Ishikawa (cell line): ENCODE data around the gene KCNQ1.

Source experiments
- CEBPB ChIP-seq: IDR thresholded peaks from 2 replicates; pipeline ENCODE4 v1.6.1; 2012
- CREB1 ChIP-seq: IDR thresholded peaks from 2 replicates; pipeline ENCODE4 v1.6.1; 2012; ENCODE audit warnings: low read depth
- EGR1 ChIP-seq: IDR thresholded peaks from 2 replicates; pipeline ENCODE4 v1.6.1; 2012
- EP300 ChIP-seq: IDR thresholded peaks from 2 replicates; pipeline ENCODE4 v1.6.1; 2012; ENCODE audit warnings: borderline replicate concordance
- FOXM1 ChIP-seq: IDR thresholded peaks from 2 replicates; pipeline ENCODE4 v1.6.1; 2012; ENCODE audit warnings: low read depth, borderline replicate concordance
- NFIC ChIP-seq: IDR thresholded peaks from 2 replicates; pipeline ENCODE4 v1.6.1; 2012
- RAD21 ChIP-seq: IDR thresholded peaks from 2 replicates; pipeline ENCODE4 v1.6.1; 2012; ENCODE audit warnings: low read depth
- TAF1 ChIP-seq: IDR thresholded peaks from 2 replicates; pipeline ENCODE4 v1.6.1; 2012; ENCODE audit warnings: low read depth, mild to moderate bottlenecking
- TCF12 ChIP-seq: IDR thresholded peaks from 2 replicates; pipeline ENCODE4 v1.6.1; 2012; ENCODE audit warnings: low read depth
- TEAD4 ChIP-seq: IDR thresholded peaks from 2 replicates; pipeline ENCODE4 v1.6.1; 2012
- YY1 ChIP-seq: IDR thresholded peaks from 2 replicates; pipeline ENCODE4 v1.6.1; 2012; ENCODE audit warnings: low read depth
- ZBTB7A ChIP-seq: IDR thresholded peaks from 2 replicates; pipeline ENCODE4 v1.6.1; 2012; ENCODE audit warnings: low read depth
- TF ChIP-seq, protein P1 (sequence below): IDR thresholded peaks from 2 replicates; pipeline ENCODE4 v1.6.1; 2012; ENCODE audit warnings: low read depth, mild to moderate bottlenecking
- TF ChIP-seq, protein P2 (sequence below): IDR thresholded peaks from 2 replicates; pipeline ENCODE4 v1.6.1; 2012
- TF ChIP-seq, protein P3 (sequence below): IDR thresholded peaks from 2 replicates; pipeline ENCODE4 v1.6.1; 2012

The KCNQ1 gene

DNA sequence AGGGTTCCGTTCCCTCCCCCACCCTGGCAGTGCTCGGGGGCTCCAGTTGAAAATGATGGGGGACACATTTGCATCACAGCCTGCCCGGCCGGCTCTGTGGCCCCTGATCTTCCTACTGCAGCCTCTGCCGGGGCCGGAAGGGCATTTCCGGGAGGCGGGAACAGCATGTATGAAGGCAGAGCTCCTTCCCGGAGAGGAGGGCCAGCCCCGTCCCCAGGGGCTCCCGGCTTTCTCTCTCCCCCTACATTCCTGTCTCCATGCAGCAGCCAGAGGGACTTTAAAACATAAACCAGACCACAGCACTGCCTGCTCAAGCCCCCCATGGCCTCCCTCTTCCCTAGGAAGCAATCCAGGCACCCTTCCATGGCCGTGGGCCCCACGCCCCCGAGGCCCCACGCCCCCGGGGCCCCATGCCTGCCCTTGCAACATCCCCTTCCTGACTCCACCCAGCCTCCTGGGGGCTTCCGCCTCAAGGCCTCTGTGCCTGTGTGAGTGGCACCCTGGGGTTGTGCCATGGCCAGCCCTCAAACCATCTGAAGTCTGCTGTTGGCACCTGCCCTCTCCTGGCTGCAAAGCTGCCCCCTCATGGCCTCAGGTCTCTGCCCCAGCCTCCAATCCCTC is 367.7 kb downstream of the KCNQ1 start:
- TF ChIP-seq FOXM1 = no peak

DNA sequence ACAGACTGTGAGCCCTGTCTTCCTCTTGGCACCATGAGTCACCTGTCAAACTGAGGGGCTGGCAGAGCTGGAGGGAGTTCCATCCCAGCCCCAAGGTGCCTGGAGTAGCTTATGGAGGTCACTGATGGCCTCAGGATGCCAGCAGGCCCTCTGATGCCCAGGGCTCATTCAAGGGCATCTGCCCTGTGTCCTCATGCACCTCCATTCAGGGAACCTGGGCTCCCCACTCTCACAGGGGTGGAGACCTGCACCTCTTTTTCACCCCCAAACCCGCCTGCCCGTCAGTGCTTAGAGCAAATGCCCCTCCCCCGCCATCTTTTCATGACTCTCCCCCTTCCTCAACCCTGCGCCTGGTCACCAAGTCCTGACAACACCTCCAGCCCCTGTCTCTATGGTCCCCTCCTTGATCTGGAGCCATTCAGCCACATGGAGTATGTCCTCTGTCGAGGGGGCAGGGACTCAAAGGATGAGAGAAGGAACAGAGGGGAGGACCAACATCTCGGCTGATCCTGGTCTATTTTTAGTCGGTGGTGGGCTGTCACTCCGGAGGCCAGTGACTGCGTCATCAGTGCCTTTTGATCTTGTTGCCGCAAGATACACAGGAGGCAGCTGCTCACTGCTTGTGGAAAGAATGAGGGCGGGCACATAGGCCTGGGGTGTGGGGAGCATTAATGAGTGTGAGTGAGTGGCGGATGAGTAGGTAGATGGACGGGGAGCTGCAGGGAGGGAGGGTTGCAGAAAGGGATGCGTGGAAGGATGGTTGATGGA is 368.5 kb downstream of the KCNQ1 start:
- TF ChIP-seq EGR1 (no peak), CREB1 (no peak), RAD21 (no peak), CEBPB (no peak), TCF12 (no peak), EP300 (no peak), YY1 (no peak), TAF1 (no peak), ZBTB7A (no peak), FOXM1 (no peak)
- TF ChIP-seq, protein P1, sequence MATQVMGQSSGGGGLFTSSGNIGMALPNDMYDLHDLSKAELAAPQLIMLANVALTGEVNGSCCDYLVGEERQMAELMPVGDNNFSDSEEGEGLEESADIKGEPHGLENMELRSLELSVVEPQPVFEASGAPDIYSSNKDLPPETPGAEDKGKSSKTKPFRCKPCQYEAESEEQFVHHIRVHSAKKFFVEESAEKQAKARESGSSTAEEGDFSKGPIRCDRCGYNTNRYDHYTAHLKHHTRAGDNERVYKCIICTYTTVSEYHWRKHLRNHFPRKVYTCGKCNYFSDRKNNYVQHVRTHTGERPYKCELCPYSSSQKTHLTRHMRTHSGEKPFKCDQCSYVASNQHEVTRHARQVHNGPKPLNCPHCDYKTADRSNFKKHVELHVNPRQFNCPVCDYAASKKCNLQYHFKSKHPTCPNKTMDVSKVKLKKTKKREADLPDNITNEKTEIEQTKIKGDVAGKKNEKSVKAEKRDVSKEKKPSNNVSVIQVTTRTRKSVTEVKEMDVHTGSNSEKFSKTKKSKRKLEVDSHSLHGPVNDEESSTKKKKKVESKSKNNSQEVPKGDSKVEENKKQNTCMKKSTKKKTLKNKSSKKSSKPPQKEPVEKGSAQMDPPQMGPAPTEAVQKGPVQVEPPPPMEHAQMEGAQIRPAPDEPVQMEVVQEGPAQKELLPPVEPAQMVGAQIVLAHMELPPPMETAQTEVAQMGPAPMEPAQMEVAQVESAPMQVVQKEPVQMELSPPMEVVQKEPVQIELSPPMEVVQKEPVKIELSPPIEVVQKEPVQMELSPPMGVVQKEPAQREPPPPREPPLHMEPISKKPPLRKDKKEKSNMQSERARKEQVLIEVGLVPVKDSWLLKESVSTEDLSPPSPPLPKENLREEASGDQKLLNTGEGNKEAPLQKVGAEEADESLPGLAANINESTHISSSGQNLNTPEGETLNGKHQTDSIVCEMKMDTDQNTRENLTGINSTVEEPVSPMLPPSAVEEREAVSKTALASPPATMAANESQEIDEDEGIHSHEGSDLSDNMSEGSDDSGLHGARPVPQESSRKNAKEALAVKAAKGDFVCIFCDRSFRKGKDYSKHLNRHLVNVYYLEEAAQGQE = no peak

DNA sequence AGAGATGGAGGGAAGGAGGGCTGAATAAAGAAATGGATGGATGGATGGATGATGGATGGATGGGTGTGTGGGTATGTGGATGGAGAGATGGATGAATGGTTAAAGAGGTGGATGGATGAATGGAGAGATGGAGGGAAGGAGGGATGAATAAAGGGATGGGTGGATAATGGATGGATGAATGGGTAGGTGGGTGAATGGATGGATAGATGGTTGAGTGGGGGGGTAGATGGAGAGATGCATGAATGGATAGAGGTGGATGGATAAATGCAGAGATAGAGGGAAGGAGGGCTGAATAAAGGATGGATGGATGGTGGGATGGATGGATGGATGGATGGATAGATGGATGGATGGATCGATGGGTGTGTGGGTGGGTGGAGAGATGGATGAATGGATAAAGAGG is 369.2 kb downstream of the KCNQ1 start:
- no peak for TF ChIP-seq YY1
- no peak for TF ChIP-seq ZBTB7A
- TF ChIP-seq, protein P1 = no peak
- TF ChIP-seq EGR1 = no peak
- TF ChIP-seq TEAD4 = no peak
- TF ChIP-seq TCF12 = no peak
- TF ChIP-seq CREB1 = no peak
- TF ChIP-seq, protein P2, sequence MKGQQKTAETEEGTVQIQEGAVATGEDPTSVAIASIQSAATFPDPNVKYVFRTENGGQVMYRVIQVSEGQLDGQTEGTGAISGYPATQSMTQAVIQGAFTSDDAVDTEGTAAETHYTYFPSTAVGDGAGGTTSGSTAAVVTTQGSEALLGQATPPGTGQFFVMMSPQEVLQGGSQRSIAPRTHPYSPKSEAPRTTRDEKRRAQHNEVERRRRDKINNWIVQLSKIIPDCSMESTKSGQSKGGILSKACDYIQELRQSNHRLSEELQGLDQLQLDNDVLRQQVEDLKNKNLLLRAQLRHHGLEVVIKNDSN = no peak
- no peak for TF ChIP-seq EP300
- no peak for TF ChIP-seq RAD21
- TF ChIP-seq, protein P3, sequence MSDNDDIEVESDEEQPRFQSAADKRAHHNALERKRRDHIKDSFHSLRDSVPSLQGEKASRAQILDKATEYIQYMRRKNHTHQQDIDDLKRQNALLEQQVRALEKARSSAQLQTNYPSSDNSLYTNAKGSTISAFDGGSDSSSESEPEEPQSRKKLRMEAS = no peak

DNA sequence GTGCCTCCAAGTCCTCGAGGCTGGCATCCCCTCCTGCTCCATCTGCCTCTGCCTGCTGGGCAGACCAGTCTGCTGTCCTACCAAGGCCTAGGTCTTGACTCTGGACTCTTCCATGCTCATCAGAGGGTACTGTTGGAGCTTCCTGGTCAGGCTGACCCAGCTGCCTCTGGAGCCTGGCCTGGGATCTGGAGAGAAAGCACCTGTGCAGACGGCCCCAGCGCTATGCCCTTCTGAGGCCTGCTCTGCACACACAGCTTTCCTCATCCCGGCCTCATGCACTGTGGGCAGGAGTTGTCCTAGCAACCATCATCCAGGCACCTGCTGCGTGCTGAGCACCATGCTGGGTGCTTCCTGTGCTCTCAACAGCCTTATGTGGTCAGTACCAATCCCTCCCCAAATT is 369.9 kb downstream of the KCNQ1 start:
- no peak for TF ChIP-seq CEBPB
- no peak for TF ChIP-seq TEAD4
- TF ChIP-seq FOXM1 = no peak
- no peak for TF ChIP-seq EP300
- TF ChIP-seq EGR1 = no peak
- TF ChIP-seq, protein P2 = no peak
- no peak for TF ChIP-seq TAF1
- TF ChIP-seq ZBTB7A = no peak

DNA sequence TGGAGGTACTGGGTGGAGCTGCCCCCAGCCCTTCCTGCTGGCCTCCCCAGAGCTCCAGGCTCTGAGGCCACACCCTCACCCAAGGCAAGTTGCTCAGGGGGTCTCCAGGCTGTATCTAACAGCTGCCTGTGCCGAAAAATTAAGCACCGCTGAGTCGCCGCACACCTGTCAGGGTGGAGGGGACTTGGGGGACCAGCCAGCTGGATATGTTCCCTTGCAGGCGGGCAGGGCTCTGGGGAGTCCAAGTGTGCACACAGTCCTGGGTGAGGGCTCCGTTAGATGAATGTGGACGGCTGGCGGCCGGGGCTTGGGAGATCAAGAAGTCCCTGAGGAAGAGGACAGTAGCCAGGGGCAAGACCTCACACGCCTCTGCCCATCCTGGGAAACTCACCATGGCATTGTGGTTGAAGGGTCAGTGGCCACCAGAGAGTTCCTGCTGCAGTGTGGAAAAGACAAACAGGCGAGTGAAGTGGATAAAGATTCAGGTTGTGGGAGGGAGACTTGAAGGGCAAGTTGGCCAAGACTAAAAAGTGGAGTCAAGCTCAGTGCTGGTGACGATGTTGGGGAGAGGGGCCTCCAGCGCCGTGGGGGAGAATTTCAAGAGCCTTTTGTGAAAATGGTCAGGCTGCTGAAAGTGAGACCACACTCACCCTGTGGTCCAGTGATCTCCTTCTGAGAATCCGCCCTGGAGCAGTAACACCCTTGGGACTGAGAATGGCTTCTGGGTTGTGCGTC is 371.1 kb downstream of the KCNQ1 start:
- TF ChIP-seq CEBPB (no peak), RAD21 (no peak), CREB1 (no peak), EGR1 (no peak), TAF1 (no peak), YY1 (no peak), TCF12 (no peak), TEAD4 (no peak), FOXM1 (no peak), EP300 (no peak), NFIC (no peak), ZBTB7A (no peak)
- TF ChIP-seq, protein P3 = no peak
- TF ChIP-seq, protein P1 = no peak
- TF ChIP-seq, protein P2 = no peak
